Stomach (tissue), 4 donors: ENCODE results near the gene CPZ.

Source experiments
- EP300 ChIP-seq: sonication (generic); formaldehyde crosslinking; IDR thresholded peaks from one replicate; pipeline ENCODE4 v1.6.1; 2017; ENCODE audit warnings: antibody characterized with exemption
- POLR2A ChIP-seq, 4 donors: fragments of 450-650 bp; IDR thresholded peaks; one replicate each; pipeline ENCODE4 v1.6.1; 2016; ENCODE audit warnings: antibody characterized with exemption in 4 of 4, control low read depth in 2 of 4, mild to moderate bottlenecking in 1 of 4, moderate library complexity in 1 of 4
- POLR2AphosphoS5 ChIP-seq, 3 donors: sonication (generic); formaldehyde crosslinking; IDR thresholded peaks; one replicate each; pipeline ENCODE4 v1.6.1; 2016; ENCODE audit warnings: antibody characterized with exemption in 3 of 3
- TF ChIP-seq, protein P1 (sequence below), 7 experiments: fragments of 450-650 bp in 4 of 7; fragments of 200-600 bp in 3 of 7; sonication (generic) in 3 of 7; IDR thresholded peaks; one replicate each; pipeline ENCODE4 v1.5.1; 2016 to 2019; ENCODE audit warnings: antibody characterized with exemption in 7 of 7, control low read depth in 2 of 7, mild to moderate bottlenecking in 1 of 7

DNA sequence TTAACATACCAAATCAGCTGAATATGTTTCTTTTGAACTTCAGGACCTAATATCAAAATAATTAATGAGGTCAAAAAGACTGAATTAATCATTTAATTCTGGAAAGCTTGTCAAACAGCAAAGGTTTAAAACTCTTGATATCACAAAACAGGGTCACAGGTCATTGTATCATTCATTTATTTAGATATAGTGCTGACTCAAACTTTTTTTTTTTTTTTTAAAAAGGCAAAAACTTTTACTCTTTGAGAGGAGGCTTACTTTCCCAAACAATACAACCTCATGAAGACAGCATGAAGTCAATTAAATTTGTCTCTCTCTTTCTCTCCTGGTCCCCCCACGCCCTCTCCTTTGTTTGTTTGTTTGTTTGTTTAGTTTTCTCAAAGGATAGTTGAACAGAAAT, 28.0 kb upstream of the CPZ start:
- TF ChIP-seq, protein P1, sequence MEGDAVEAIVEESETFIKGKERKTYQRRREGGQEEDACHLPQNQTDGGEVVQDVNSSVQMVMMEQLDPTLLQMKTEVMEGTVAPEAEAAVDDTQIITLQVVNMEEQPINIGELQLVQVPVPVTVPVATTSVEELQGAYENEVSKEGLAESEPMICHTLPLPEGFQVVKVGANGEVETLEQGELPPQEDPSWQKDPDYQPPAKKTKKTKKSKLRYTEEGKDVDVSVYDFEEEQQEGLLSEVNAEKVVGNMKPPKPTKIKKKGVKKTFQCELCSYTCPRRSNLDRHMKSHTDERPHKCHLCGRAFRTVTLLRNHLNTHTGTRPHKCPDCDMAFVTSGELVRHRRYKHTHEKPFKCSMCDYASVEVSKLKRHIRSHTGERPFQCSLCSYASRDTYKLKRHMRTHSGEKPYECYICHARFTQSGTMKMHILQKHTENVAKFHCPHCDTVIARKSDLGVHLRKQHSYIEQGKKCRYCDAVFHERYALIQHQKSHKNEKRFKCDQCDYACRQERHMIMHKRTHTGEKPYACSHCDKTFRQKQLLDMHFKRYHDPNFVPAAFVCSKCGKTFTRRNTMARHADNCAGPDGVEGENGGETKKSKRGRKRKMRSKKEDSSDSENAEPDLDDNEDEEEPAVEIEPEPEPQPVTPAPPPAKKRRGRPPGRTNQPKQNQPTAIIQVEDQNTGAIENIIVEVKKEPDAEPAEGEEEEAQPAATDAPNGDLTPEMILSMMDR (IDR thresholded peaks at IDR 0.05), result no peak
- TF ChIP-seq POLR2A (IDR thresholded peaks at IDR 0.05) (no peak), POLR2AphosphoS5 (IDR thresholded peaks at IDR 0.05) (no peak), EP300 (no peak)
